LNCaP clone FGC (cell line): ENCODE measurements around the gene SELE.

ENCODE experiments used
- DNase-seq: peaks from one replicate; pipeline ENCODE4 v3.0.0-alpha.2; 2011; ENCODE audit warnings: low read depth
- H3K4me3 ChIP-seq: 2 replicates; pipeline ENCODE4 v1.5.1; 2011; ENCODE audit warnings: mild to moderate bottlenecking, low read depth, low read length, control low read depth
- TF ChIP-seq, protein P1 (sequence below): IDR thresholded peaks from 2 replicates; pipeline ENCODE4 v1.5.1; 2012; ENCODE audit warnings: mild to moderate bottlenecking; ENCODE audit not compliant: control insufficient read depth, insufficient read depth; ENCODE audit errors: extremely low read depth

Gene SELE

GRCh38 chr1:169733924-169734323, at the start of gene SELE:
Gene SELE, minus strand, starts transcription at chr1:169734079. Its CDS starts 467 bp downstream, at chr1:169733612.
- DNase-seq, result no peak
- TF ChIP-seq, protein P1, sequence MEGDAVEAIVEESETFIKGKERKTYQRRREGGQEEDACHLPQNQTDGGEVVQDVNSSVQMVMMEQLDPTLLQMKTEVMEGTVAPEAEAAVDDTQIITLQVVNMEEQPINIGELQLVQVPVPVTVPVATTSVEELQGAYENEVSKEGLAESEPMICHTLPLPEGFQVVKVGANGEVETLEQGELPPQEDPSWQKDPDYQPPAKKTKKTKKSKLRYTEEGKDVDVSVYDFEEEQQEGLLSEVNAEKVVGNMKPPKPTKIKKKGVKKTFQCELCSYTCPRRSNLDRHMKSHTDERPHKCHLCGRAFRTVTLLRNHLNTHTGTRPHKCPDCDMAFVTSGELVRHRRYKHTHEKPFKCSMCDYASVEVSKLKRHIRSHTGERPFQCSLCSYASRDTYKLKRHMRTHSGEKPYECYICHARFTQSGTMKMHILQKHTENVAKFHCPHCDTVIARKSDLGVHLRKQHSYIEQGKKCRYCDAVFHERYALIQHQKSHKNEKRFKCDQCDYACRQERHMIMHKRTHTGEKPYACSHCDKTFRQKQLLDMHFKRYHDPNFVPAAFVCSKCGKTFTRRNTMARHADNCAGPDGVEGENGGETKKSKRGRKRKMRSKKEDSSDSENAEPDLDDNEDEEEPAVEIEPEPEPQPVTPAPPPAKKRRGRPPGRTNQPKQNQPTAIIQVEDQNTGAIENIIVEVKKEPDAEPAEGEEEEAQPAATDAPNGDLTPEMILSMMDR, result no peak
- H3K4me3 ChIP-seq, result no peak within 1 kb of the TSS

GRCh38 chr1:169782596-169782995, 48.7 kb upstream of the SELE start:
- no peak overlapping the region for H3K4me3 ChIP-seq
- no peak for DNase-seq
- TF ChIP-seq, protein P1, result no peak

- H3K4me3 ChIP-seq, result no peak overlapping the region
- no peak for DNase-seq
- TF ChIP-seq, protein P1, result no peak
Measured at GRCh38 chr1:169779970-169780369, 46.1 kb upstream of the SELE start.

DNA sequence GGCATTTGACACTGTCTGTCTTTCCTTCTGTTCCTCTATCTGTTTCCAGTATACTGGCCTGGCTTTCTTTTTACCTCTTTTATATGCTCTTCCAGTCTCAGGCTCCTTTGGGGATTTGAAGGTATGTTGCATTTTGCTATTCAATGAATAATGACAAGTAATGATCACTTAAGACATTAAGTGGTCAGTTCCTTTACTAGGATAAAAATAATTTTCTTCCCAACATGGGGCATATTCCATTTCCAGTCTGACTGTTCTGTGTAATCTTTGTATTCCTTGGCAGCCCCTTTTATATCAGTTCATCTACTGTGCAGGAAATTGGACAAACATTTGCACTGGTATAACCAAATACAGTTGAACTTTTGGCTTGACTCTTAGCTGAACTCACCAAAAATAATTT, 45.3 kb upstream of the SELE start:
- TF ChIP-seq, protein P1, result no peak
- peak; percentile 46 for DNase-seq
- H3K4me3 ChIP-seq, result no peak overlapping the region

DNA sequence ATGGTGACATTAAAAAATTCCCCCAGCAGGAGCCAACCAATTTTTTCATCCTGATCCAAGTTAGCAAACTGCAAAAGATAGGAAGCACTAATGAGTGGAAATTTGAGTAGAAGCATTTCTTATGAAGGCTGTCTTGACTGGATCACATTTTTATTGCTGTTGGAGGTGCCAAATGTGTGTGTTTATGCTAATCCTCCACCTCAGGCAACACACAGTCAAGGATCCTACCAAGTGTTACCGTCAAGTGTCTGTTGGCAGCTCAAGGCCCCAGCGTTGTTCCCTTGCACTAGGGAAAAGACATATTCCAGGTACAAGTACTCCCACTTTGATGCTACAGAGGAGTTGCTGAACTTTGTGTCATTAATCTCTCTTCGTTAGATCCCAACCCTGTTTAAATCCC, 42.6 kb upstream of the SELE start:
- TF ChIP-seq, protein P1, result no peak
- no peak overlapping the region for H3K4me3 ChIP-seq
- no peak for DNase-seq

DNA sequence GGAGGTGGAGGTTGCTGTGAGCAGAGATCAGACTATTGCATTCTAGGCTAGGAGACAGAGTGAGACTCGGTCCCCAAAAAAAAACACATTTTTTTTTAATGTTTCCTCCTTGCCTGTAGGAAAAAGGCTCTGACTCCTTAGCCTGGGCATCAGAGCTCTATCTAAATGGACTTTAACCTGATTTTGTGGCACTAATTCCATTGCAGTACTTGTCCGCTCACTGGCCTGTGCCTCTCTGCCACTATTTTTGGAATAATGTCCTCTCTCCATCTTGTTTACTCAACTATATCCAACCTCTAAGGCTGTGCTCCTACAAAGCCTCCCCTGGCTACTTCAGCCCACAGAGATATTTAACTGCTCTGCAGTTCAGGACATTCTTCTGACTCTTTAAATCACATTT, 34.3 kb upstream of the SELE start:
- H3K4me3 ChIP-seq, result no peak overlapping the region
- TF ChIP-seq, protein P1, result no peak
- DNase-seq, result no peak

DNA sequence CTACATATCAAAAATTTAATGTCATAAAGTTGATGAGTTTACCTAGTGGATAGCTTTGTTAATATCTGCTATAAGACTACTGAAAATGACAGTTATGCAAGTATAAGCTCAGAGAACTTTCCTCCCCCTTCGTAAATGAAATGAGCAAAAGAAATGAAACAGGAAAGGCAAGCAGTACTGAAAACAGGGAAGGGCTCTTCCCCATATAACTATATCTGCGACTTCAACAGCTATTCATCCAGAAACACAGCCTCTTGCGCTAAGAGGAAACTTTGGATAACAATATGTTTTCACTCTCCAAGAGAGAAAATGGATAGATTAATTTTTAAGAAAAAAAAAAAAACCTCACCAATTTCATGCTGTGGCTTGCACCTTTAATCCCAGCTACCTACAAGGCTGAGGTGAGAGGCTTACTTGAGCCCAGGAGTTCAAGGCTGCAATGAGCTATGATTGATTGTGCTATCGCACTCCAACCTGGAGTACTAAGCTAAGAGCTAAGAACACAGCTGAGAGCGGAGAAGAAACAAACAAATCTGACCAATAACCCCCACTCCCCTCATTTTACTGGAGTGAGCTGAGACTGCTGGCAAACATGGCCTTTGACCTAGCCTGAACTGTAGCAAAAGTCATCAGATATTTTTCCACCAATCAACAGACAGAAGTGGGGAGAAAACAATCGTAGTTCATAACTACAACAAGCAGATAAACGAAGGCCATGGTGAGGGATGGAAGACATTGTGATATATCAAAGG, 31.9 kb upstream of the SELE start:
- no peak overlapping the region for H3K4me3 ChIP-seq
- TF ChIP-seq, protein P1, result no peak
- peak; percentile 73 for DNase-seq
